GM12892 (cell line): ENCODE results near the gene BFSP2.

ENCODE experiments used
- POLR2A ChIP-seq: IDR thresholded peaks from 2 replicates; pipeline ENCODE4 v1.6.1; 2011; ENCODE audit warnings: low read depth, low read length, control low read depth
- POLR2AphosphoS5 ChIP-seq: IDR thresholded peaks from 2 replicates; pipeline ENCODE4 v1.6.1; 2011; ENCODE audit warnings: low read depth, low read length, control low read depth
- TAF1 ChIP-seq: IDR thresholded peaks from 2 replicates; pipeline ENCODE4 v1.6.1; 2011; ENCODE audit warnings: low read depth, mild to moderate bottlenecking, control low read depth, low read length, borderline replicate concordance

DNA sequence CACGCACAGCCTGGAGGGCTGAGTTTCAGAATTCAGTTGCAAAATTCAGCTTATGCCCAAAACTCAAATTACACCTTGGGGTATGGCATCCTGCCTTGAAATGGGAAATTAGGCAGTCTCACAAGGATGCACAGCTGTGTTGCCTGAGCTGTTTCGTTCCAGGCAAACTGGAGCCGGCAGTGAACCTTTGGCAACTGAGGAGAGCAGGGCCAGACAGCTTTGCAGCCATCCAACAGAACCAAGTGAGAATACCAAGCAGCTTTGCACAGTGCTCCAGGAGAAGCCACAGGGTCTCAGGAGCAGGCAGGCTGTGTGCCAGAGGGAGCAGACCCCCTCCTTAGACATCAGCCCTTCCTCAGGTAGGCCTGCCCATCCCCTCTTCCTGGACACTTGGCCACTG, 32.5 kb upstream of the BFSP2 start:
- TF ChIP-seq POLR2AphosphoS5 (no peak), POLR2A (no peak), TAF1 (no peak)
